NCI-H2196 treated with DMSO at 0.1 percent for 48 hours (cell line): Measurements from ENCODE around the gene PCGF6.

Experiments used
- DNase-seq: peaks from one replicate; lab custom pipeline; 2025; ENCODE audit not compliant: unreplicated experiment; lab: John Stamatoyannopoulos, UW

PCGF6 gene

GRCh38 chr10:103327906-103328305 is 23.0 kb downstream of the PCGF6 start:
- DNase-seq: no peak

DNA sequence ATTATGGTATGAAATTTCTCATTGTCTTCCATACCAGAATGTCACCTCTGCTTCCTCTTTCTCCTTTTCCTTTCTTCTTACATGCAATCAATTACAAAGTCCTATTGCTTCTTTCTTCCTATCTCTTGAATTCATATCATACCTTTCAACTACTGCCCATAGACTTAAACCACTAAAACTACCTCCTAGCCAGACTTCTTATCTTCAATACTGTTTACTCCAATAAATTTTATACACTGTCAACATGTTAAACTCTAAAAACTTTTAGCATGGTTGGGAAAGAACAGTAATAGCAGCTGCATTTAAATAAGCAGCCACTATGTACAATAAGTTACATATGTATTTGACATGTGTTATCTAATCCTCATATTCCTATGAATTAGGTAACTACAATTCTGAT is 34.9 kb downstream of the PCGF6 start:
- DNase-seq: no peak

GRCh38 chr10:103310197-103310596 is 40.7 kb downstream of the PCGF6 start:
- DNase-seq: no peak

- no peak for DNase-seq
These were observed 43.3 kb downstream of the PCGF6 start for GRCh38 chr10:103307594-103307993.

GRCh38 chr10:103295374-103296015 is 55.4 kb downstream of the PCGF6 start:
- DNase-seq: no peak

- DNase-seq: no peak
These were observed 59.4 kb downstream of the PCGF6 start for GRCh38 chr10:103291588-103291987.

DNA sequence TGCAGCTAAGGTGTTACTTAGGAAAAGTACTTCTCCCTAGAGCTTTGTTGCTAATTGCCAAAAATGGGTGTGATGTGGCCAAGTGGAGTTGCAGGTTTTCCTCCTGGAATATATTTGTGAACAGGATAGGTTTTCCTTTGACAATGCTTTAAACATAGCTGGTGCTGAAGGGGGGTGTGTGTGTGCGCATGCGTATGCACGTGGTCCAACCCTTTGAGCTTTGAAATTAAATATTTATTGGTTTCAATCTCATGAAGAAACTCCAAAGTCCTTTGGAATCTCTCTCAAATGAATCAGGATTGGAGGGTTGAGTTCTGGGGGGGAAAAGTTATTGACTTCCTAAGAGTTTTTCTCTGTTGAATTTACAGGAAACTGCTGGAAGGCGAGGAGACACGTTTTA is 62.9 kb downstream of the PCGF6 start:
- DNase-seq: no peak

- no peak for DNase-seq
These were observed 66.8 kb downstream of the PCGF6 start for GRCh38 chr10:103284170-103284569.

- DNase-seq: no peak
These were observed 68.0 kb downstream of the PCGF6 start for GRCh38 chr10:103282961-103283360.

DNA sequence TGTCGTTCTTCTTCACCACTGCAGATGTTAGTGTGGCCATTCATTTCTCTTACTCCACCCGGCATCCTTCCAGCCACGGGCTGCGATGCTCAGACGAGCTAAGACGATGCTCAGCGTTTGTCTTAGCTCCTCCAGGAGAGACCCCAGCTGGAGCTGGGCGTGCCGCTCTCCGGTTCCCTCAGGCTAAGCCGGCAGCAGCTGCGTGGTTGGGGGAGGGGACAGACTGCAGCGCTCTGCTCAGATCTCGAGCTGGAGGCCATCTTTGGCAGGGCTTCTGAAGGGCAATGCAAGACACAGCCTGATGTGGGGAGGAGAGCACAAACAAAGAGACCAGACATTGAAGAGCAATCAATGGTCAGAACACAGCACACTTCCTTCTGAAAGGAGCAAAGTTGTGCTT is 69.2 kb downstream of the PCGF6 start:
- DNase-seq: peak; percentile 41

- DNase-seq: no peak
These were observed 70.4 kb downstream of the PCGF6 start for GRCh38 chr10:103280506-103280905.

GRCh38 chr10:103280031-103280430 is 70.9 kb downstream of the PCGF6 start:
- DNase-seq: no peak

DNA sequence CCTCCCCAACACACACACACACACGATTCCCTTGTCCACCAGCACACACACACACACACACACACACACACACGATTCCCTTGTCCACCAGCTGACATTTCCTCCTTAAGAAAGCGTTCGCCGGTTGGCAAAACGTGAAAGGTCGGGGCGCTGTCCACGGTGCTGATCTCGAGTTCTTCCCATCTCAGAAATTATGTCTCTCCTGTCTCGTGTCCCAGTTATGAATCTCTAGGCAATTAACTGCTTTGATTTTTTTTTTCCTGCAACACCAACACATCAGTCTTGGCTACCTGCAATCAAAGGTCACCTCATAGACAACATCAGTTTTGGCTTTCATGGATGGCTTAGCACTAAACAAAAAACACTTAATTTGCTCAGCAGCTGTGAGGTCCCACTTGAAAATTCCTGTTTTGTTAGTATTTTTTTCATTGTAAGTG is 72.1 kb downstream of the PCGF6 start:
- DNase-seq: no peak

GRCh38 chr10:103278537-103278823 is 72.5 kb downstream of the PCGF6 start:
- no peak for DNase-seq

DNA sequence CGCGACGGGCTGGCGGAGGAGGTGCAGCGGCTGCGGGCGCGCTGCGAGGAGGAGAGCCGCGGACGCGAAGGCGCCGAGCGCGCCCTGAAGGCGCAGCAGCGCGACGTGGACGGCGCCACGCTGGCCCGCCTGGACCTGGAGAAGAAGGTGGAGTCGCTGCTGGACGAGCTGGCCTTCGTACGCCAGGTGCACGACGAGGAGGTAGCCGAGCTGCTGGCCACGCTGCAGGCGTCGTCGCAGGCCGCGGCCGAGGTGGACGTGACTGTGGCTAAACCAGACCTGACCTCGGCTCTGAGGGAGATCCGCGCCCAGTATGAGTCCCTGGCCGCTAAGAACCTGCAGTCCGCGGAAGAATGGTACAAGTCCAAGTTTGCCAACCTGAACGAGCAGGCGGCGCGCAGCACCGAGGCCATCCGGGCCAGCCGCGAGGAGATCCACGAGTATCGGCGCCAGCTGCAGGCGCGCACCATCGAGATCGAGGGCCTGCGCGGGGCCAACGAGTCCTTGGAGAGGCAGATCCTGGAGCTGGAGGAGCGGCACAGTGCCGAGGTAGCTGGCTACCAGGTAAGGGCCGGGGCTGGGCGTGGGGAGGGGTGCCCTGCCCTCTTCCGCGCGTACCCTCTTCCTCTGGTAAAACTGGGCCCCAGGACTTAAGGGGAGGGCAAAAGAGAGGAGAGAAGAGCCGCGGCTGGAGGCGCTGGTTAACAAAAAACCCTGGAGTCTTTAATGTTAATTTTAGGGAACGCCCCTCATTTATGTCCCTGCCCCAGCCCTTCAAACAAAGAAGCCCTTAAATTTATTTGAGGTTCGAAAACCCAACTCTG is 73.0 kb downstream of the PCGF6 start:
- no peak for DNase-seq

DNA sequence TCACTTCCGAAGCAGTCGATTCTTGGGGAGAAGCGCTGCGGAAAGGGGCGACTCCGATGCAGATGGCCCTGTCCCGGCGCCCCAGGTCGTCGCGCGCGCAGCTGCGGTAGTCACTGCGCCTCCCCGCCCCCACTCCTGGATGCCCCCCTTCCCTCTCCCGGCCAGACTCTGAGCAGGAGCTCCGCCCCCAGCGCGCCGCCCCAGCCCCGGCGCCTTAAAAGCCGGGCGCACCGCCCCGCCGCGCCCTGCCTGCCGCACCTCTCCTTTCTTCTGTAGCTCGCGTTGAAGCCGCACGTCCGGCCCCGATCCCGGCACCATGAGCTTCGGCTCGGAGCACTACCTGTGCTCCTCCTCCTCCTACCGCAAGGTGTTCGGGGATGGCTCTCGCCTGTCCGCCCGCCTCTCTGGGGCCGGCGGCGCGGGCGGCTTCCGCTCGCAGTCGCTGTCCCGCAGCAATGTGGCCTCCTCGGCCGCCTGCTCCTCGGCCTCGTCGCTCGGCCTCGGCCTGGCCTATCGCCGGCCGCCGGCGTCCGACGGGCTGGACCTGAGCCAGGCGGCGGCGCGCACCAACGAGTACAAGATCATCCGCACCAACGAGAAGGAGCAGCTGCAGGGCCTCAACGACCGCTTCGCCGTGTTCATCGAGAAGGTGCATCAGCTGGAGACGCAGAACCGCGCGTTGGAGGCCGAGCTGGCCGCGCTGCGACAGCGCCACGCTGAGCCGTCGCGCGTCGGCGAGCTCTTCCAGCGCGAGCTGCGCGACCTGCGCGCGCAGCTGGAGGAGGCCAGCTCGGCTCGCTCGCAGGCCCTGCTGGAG is 73.8 kb downstream of the PCGF6 start, which contains the start of gene INA:
Gene INA, plus strand, starts transcription at position 243 of the 817 bp plus-strand sequence. Its CDS starts 74 bp downstream, at position 317.
- peak; percentile 38 for DNase-seq

- no peak for DNase-seq
These were observed 74.6 kb downstream of the PCGF6 start for GRCh38 chr10:103276251-103276895.

- no peak for DNase-seq
These were observed 77.9 kb downstream of the PCGF6 start for GRCh38 chr10:103273041-103273441.

DNA sequence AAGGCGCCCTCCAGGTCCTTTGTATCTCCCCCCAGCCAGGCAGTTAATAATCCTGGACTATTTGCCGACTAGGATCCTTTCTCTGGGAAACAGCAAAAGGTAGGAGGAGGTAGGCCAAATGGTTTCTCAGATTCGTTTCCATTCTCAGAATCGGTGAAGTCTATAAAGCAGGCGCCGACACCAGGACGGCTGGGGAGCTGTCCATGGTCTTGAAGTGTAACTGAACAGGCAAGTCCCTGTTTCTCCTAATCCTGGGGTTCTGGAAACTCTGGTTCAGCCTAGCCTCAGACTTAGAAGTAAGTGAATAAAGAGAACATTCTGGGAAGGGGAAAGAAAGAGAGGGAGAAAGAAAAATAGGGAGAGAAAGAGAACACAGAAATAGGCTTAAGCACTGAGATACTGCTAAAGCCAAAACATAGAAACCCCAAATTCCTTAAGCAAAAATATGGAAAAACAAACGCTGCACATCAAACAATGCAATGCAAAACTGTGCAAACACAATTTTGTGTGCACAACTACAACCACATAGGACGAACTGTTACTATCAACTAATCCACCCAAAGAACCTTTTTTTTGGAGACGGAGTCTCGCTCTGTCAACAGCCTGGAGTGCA is 85.1 kb downstream of the PCGF6 start:
- DNase-seq: no peak

DNA sequence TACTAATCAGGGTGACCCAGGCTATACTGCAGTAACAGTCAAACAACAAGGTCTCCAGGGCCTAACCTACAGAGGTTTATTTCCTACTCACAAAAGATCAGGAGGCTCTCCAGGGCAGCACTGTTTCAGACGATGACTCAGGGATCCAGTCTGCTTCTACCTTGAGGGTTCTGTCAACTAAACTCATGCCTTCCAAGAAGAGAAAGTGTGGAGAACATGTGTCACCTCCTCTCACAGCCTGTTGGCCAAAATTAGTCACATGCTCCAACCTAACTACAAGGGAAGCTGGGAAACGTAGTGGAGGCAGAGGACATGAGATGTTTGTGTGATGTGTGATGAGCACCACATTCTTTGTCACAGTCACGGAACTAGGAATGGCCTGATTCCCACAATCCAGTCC is 88.7 kb downstream of the PCGF6 start:
- DNase-seq: no peak

- DNase-seq: no peak
These were observed 91.0 kb downstream of the PCGF6 start for GRCh38 chr10:103259989-103260388.
